NB4 (cell line): ENCODE measurements around the gene CCL20.
"Not testable (repeated sequence)": the region's sequence is repeated elsewhere in the genome, so short reads cannot be mapped to it uniquely, and the experiment has no call there.

Experiments used
- DNase-seq: peaks from one replicate; pipeline ENCODE4 v3.0.0; 2010; ENCODE audit warnings: low read depth
- H3K4me3 ChIP-seq: one replicate; pipeline ENCODE4 v1.5.1; 2011; ENCODE audit warnings: mild to moderate bottlenecking, low read depth, low read length, moderate library complexity
- CTCF ChIP-seq: IDR thresholded peaks from one replicate; pipeline ENCODE4 v1.5.1; 2012; ENCODE audit warnings: low read depth, low read length
- MAX ChIP-seq: IDR thresholded peaks from 2 replicates; pipeline ENCODE4 v1.6.1; 2011; ENCODE audit warnings: low read depth, low read length
- MYC ChIP-seq: IDR thresholded peaks from 2 replicates; pipeline ENCODE4 v1.6.1; 2011; ENCODE audit warnings: low read depth, low read length
- POLR2A ChIP-seq: IDR thresholded peaks from 2 replicates; pipeline ENCODE4 v1.6.1; 2011; ENCODE audit warnings: mild to moderate bottlenecking; ENCODE audit not compliant: insufficient read length; ENCODE audit errors: extremely low read depth

Gene CCL20

GRCh38 chr2:227796045-227796711 lies 17.5 kb upstream of the CCL20 start:
- TF ChIP-seq MAX, result no peak
- TF ChIP-seq MYC, result no peak
- TF ChIP-seq POLR2A, result no peak
- no peak for DNase-seq
- no peak overlapping the region for H3K4me3 ChIP-seq

GRCh38 chr2:227796768-227797167 lies 16.9 kb upstream of the CCL20 start:
- not testable (repeated sequence) for DNase-seq, H3K4me3 ChIP-seq

GRCh38 chr2:227799202-227799601 lies 14.4 kb upstream of the CCL20 start:
- no peak for DNase-seq
- no peak for TF ChIP-seq MAX
- no peak for TF ChIP-seq POLR2A
- TF ChIP-seq CTCF, result no peak
- TF ChIP-seq MYC, result no peak
- no peak overlapping the region for H3K4me3 ChIP-seq

- no peak overlapping the region for H3K4me3 ChIP-seq
- DNase-seq, result no peak
- TF ChIP-seq POLR2A, result no peak
- TF ChIP-seq MAX, result no peak
- no peak for TF ChIP-seq MYC
- no peak for TF ChIP-seq CTCF
These were observed 10.8 kb upstream of the CCL20 start for GRCh38 chr2:227802882-227803281.

- H3K4me3 ChIP-seq, result peak overlapping the region; percentile 82
These were observed 8.7 kb upstream of the CCL20 start for GRCh38 chr2:227804975-227805374.

GRCh38 chr2:227805578-227805977 lies 8.1 kb upstream of the CCL20 start:
- peak overlapping the region; percentile 82 for H3K4me3 ChIP-seq
- DNase-seq, result peak; percentile 94
- TF ChIP-seq MAX, result peak; percentile 78
- peak; percentile 73 for TF ChIP-seq MYC
- TF ChIP-seq CTCF, result no peak
- TF ChIP-seq POLR2A, result no peak

More at GRCh38 chr2:227804975-227805374, 8.7 kb upstream of the CCL20 start:
- peak; percentile 89 for DNase-seq
- peak; percentile 73 for TF ChIP-seq MYC
- no peak for TF ChIP-seq POLR2A
- peak; percentile 79 for TF ChIP-seq MAX
- no peak for TF ChIP-seq CTCF

GRCh38 chr2:227808936-227809335 lies 4.7 kb upstream of the CCL20 start:
- no peak for TF ChIP-seq MAX
- TF ChIP-seq CTCF, result no peak
- no peak for TF ChIP-seq MYC
- TF ChIP-seq POLR2A, result no peak
- H3K4me3 ChIP-seq, result no peak overlapping the region
- DNase-seq, result no peak
